GM12878 (cell line): ENCODE results near the gene SLC5A11.
"Not testable (repeated sequence)": the region's sequence is repeated elsewhere in the genome, so short reads cannot be mapped to it uniquely, and the experiment has no call there.

Experiments
- EGR1 ChIP-seq, 2 experiments: IDR thresholded peaks; 1 replicate in 1 of 2; 2 replicates in 1 of 2; pipeline ENCODE4 v1.6.1; 2011 to 2012; ENCODE audit warnings: low read depth in 2 of 2, low read length in 2 of 2, borderline replicate concordance in 1 of 2, mild to moderate bottlenecking in 1 of 2, moderate library complexity in 1 of 2
- RAD21 ChIP-seq: IDR thresholded peaks from 2 replicates; pipeline ENCODE4 v1.6.1; 2011; ENCODE audit warnings: mild to moderate bottlenecking, low read depth, low read length, moderate library complexity; ENCODE audit not compliant: insufficient read depth
- RCOR1 ChIP-seq: conservative IDR thresholded peaks from 2 replicates; pipeline ENCODE4 v1.6.1; 2012; ENCODE audit warnings: low read depth, low read length, improper control_type of control experiment
- SPI1 ChIP-seq: IDR thresholded peaks from 2 replicates; pipeline ENCODE4 v1.6.1; 2011; ENCODE audit warnings: low read depth, mild to moderate bottlenecking, low read length, moderate library complexity, borderline replicate concordance; ENCODE audit not compliant: insufficient read depth
- SRF ChIP-seq, 2 experiments: IDR thresholded peaks; 2 replicates each; pipeline ENCODE4 v1.6.1; 2011; ENCODE audit warnings: low read depth in 2 of 2, low read length in 2 of 2, mild to moderate bottlenecking in 1 of 2, moderate library complexity in 1 of 2
- TAF1 ChIP-seq: IDR thresholded peaks from 2 replicates; pipeline ENCODE4 v1.6.1; 2011; ENCODE audit warnings: mild to moderate bottlenecking, low read depth, low read length, borderline replicate concordance

DNA sequence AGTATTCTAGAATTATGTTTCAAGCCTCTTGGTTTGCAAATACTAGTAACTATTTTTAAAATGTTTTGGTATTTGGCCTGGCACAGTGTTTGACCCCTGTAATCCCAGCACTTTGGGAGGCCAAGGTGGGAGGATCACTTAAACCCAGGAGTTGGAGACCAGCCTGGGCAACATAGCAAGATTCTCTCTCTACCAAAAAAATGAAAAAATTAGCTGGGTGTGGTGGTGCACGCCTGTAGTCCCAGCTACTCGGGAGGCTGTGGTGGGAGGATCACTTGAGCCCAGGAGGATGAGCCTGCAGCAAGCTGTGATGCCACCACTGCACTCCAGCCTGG is 765 bp upstream of the SLC5A11 start:
- not testable (repeated sequence) for TF ChIP-seq TAF1; SRF (IDR thresholded peaks at IDR 0.05; ENCODE audit: low read depth in 2 of 2, low read length in 2 of 2); SPI1; RAD21; EGR1 (IDR thresholded peaks at IDR 0.05; ENCODE audit: borderline replicate concordance in 1 of 2, low read depth in 2 of 2, low read length in 2 of 2); RCOR1
